HepG2 (cell line): ENCODE results near the gene MAP9. TPM values are rescaled to one million over a fixed set of nuclear protein-coding genes. Genes with fewer than 3 reads are reported as not detected.

ENCODE experiments used
- FOSL1 ChIP-seq: sonication (generic); formaldehyde crosslinking; IDR thresholded peaks from 2 replicates; pipeline ENCODE4 v1.9.0; 2021; ENCODE audit warnings: missing genetic modification reagents, borderline replicate concordance
- HNF4A ChIP-seq: sonication (generic); formaldehyde crosslinking; IDR thresholded peaks from 2 replicates; pipeline ENCODE4 v1.4.0; 2020; ENCODE audit warnings: missing genetic modification reagents
- MAZ ChIP-seq, 2 experiments: sonication (generic) in 1 of 2; formaldehyde crosslinking in 1 of 2; IDR thresholded peaks; 2 replicates each; pipeline versions ENCODE4 v1.5.0 to v1.6.1; 2012 to 2020; ENCODE audit warnings: low read depth in 2 of 2, mild to moderate bottlenecking in 2 of 2, borderline replicate concordance in 1 of 2, improper control_type of control experiment in 1 of 2, low read length in 1 of 2, missing genetic modification reagents in 1 of 2, moderate library complexity in 1 of 2
- MXI1 ChIP-seq: IDR thresholded peaks from 3 replicates; pipeline ENCODE4 v1.6.1; 2012; ENCODE audit warnings: low read depth, low read length, inconsistent platforms, borderline replicate concordance
- ZNF3 ChIP-seq: IDR thresholded peaks from 2 replicates; pipeline ENCODE4 v1.7.0; 2017; ENCODE audit warnings: inconsistent platforms
- ZNF326 ChIP-seq: sonication (generic); formaldehyde crosslinking; IDR thresholded peaks from 2 replicates; pipeline ENCODE4 v1.4.0; 2020; ENCODE audit warnings: missing genetic modification reagents, borderline replicate concordance
- ZNF432 ChIP-seq: sonication (generic); formaldehyde crosslinking; IDR thresholded peaks from 2 replicates; pipeline ENCODE4 v1.5.0; 2020; ENCODE audit warnings: missing genetic modification reagents, mild to moderate bottlenecking, borderline replicate concordance
- polyA plus RNA-seq, 8 experiments: library from polyadenylated mRNA; depleted of rRNA in 3 of 8; stranded (reverse) in 7 of 8; unstranded in 1 of 8; fragments of >200 nt; fragmentation: Illumina TruSeq in 4 of 8; extraction: Trizol in 4 of 8; gene quantifications; 2 replicates each; pipeline versions ENCODE4 v1.2.1 to v1.2.3, GENCODE V29; 2011 to 2016; ENCODE audit warnings: low read depth in 4 of 8, missing spikeins in 1 of 8, mixed read lengths in 1 of 8; ENCODE audit not compliant: insufficient read depth in 1 of 8
- total RNA-seq, 5 experiments: library from RNA; depleted of rRNA; stranded (reverse); fragments of >200 nt; fragmentation: Illumina TruSeq; extraction: Trizol; gene quantifications; 2 replicates each; pipeline ENCODE4 v1.2.3, GENCODE V29; 2016; ENCODE audit warnings: low read depth in 1 of 5
- TF ChIP-seq, protein P1 (sequence below): sonication (generic); formaldehyde crosslinking; IDR thresholded peaks from 2 replicates; pipeline ENCODE4 v1.4.0; 2020; ENCODE audit warnings: missing genetic modification reagents
- TF ChIP-seq, protein P2 (sequence below): sonication (generic); formaldehyde crosslinking; IDR thresholded peaks from 2 replicates; pipeline ENCODE4 v1.4.0; 2020; ENCODE audit warnings: mild to moderate bottlenecking, missing genetic modification reagents
- TF ChIP-seq, protein P3 (sequence below): sonication (generic); formaldehyde crosslinking; IDR thresholded peaks from 2 replicates; pipeline ENCODE4 v1.5.1; 2020; ENCODE audit warnings: mild to moderate bottlenecking, missing genetic modification reagents, moderate library complexity

MAP9 gene
- total and polyA plus RNA-seq, 2 of the 13 experiments (the other 11 are each of a cell fraction or from before 2014, with no cell fraction given): not detected

DNA sequence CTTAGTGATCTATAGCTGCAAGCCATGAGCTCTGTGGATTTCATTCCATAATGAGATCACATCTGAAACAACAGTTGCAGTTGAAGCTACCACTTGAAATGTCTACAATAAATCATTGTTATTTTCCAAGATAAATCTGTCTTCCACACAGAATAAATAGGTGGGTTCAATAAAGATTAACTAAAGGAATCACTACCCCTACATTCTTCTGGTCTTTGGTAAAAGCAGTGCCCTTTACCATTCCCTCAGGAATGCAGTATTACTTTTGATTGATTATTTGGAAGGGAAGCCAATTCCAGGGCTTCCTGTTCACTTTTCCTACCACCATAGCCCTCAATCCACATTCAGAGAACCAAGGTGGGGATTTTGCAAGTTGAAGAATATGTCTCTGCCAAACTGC is 38.9 kb upstream of the MAP9 start (continued):
- no peak for TF ChIP-seq ZNF326 (CRISPR knock-in tag)
- TF ChIP-seq ZNF432 (CRISPR knock-in tag): no peak
- no peak for TF ChIP-seq MXI1
- TF ChIP-seq, protein P1, sequence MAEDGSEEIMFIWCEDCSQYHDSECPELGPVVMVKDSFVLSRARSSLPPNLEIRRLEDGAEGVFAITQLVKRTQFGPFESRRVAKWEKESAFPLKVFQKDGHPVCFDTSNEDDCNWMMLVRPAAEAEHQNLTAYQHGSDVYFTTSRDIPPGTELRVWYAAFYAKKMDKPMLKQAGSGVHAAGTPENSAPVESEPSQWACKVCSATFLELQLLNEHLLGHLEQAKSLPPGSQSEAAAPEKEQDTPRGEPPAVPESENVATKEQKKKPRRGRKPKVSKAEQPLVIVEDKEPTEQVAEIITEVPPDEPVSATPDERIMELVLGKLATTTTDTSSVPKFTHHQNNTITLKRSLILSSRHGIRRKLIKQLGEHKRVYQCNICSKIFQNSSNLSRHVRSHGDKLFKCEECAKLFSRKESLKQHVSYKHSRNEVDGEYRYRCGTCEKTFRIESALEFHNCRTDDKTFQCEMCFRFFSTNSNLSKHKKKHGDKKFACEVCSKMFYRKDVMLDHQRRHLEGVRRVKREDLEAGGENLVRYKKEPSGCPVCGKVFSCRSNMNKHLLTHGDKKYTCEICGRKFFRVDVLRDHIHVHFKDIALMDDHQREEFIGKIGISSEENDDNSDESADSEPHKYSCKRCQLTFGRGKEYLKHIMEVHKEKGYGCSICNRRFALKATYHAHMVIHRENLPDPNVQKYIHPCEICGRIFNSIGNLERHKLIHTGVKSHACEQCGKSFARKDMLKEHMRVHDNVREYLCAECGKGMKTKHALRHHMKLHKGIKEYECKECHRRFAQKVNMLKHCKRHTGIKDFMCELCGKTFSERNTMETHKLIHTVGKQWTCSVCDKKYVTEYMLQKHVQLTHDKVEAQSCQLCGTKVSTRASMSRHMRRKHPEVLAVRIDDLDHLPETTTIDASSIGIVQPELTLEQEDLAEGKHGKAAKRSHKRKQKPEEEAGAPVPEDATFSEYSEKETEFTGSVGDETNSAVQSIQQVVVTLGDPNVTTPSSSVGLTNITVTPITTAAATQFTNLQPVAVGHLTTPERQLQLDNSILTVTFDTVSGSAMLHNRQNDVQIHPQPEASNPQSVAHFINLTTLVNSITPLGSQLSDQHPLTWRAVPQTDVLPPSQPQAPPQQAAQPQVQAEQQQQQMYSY (CRISPR knock-in tag): no peak
- TF ChIP-seq, protein P2, sequence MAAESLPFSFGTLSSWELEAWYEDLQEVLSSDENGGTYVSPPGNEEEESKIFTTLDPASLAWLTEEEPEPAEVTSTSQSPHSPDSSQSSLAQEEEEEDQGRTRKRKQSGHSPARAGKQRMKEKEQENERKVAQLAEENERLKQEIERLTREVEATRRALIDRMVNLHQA: no peak
- no peak for TF ChIP-seq HNF4A (CRISPR knock-in tag)
- no peak for TF ChIP-seq ZNF3 (CRISPR knock-in tag)
- no peak for TF ChIP-seq MAZ (IDR thresholded peaks at IDR 0.05; ENCODE audit: borderline replicate concordance, low read depth, low read length)
- no peak for TF ChIP-seq MAZ (CRISPR knock-in tag; IDR thresholded peaks at IDR 0.05; ENCODE audit: low read depth)
- TF ChIP-seq FOSL1 (CRISPR knock-in tag): no peak
- TF ChIP-seq, protein P3, sequence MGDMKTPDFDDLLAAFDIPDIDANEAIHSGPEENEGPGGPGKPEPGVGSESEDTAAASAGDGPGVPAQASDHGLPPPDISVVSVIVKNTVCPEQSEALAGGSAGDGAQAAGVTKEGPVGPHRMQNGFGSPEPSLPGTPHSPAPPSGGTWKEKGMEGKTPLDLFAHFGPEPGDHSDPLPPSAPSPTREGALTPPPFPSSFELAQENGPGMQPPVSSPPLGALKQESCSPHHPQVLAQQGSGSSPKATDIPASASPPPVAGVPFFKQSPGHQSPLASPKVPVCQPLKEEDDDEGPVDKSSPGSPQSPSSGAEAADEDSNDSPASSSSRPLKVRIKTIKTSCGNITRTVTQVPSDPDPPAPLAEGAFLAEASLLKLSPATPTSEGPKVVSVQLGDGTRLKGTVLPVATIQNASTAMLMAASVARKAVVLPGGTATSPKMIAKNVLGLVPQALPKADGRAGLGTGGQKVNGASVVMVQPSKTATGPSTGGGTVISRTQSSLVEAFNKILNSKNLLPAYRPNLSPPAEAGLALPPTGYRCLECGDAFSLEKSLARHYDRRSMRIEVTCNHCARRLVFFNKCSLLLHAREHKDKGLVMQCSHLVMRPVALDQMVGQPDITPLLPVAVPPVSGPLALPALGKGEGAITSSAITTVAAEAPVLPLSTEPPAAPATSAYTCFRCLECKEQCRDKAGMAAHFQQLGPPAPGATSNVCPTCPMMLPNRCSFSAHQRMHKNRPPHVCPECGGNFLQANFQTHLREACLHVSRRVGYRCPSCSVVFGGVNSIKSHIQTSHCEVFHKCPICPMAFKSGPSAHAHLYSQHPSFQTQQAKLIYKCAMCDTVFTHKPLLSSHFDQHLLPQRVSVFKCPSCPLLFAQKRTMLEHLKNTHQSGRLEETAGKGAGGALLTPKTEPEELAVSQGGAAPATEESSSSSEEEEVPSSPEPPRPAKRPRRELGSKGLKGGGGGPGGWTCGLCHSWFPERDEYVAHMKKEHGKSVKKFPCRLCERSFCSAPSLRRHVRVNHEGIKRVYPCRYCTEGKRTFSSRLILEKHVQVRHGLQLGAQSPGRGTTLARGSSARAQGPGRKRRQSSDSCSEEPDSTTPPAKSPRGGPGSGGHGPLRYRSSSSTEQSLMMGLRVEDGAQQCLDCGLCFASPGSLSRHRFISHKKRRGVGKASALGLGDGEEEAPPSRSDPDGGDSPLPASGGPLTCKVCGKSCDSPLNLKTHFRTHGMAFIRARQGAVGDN (CRISPR knock-in tag): no peak
